Caco-2 (cell line): ENCODE measurements around the gene TAAR8. TPM values are rescaled to one million over a fixed set of nuclear protein-coding genes. Genes with fewer than 3 reads are reported as not detected.

Experiments
- BruUV-seq: library from RNA; stranded (reverse); fragments of 400-500 nt; replicated peaks from 2 replicates; lab custom pipeline; 2021; lab: Mats Ljungman, UMichigan
- CTCF ChIA-PET: fragments of 300-600 bp; sonication (Branson Sonifier 250); formaldehyde crosslinking; loops from one replicate; lab custom pipeline; 2022; ENCODE audit warnings: antibody characterized with exemption; lab: Charles Lee
- POLR2A ChIA-PET: fragments of 300-600 bp; sonication (Branson Sonifier 250); formaldehyde crosslinking; loops from one replicate; lab custom pipeline; 2022; ENCODE audit warnings: antibody characterized with exemption; lab: Charles Lee
- DNase-seq, 2 experiments: peaks; one replicate each; pipeline versions ENCODE4 v3.0.0 to v3.0.0-alpha.2; 2020 to 2022
- H3K27me3 ChIP-seq: replicated peaks from 2 replicates; pipeline ENCODE4 v1.6.0; 2011; ENCODE audit warnings: low read length; ENCODE audit not compliant: control insufficient read depth, insufficient read depth
- H3K36me3 ChIP-seq: 2 replicates; pipeline ENCODE4 v1.5.1; 2011; ENCODE audit warnings: low read length; ENCODE audit not compliant: control insufficient read depth, insufficient read depth
- H3K4me1 ChIP-seq: fragments of 250-450 bp; sonication (Bioruptor Pico); 2 replicates; pipeline ENCODE4 v1.5.1; 2020; ENCODE audit warnings: mild to moderate bottlenecking
- H3K4me3 ChIP-seq: 2 replicates; pipeline ENCODE4 v1.5.1; 2011; ENCODE audit warnings: low read depth, mild to moderate bottlenecking, control low read depth, low read length
- H3K9me3 ChIP-seq: fragments of 250-450 bp; sonication (Bioruptor Pico); 2 replicates; pipeline ENCODE4 v1.5.1; 2020; ENCODE audit warnings: mild to moderate bottlenecking, moderate library complexity
- H3K27ac Mint-ChIP-seq: one replicate; pipeline ENCODE4 v1.8.0; 2022; ENCODE audit warnings: mixed read lengths; ENCODE audit not compliant: unreplicated experiment
- H3K27me3 Mint-ChIP-seq: one replicate; pipeline ENCODE4 v1.8.0; 2022; ENCODE audit warnings: mixed read lengths; ENCODE audit not compliant: insufficient read depth, unreplicated experiment
- H3K36me3 Mint-ChIP-seq: one replicate; pipeline ENCODE4 v1.8.0; 2022; ENCODE audit warnings: mild to moderate bottlenecking, mixed read lengths; ENCODE audit not compliant: insufficient read depth, unreplicated experiment
- H3K4me1 Mint-ChIP-seq: one replicate; pipeline ENCODE4 v1.8.0; 2022; ENCODE audit warnings: low read depth, mixed read lengths; ENCODE audit not compliant: unreplicated experiment
- H3K4me3 Mint-ChIP-seq: one replicate; pipeline ENCODE4 v1.8.0; 2022; ENCODE audit warnings: mild to moderate bottlenecking, moderate library complexity, mixed read lengths; ENCODE audit not compliant: unreplicated experiment
- H3K9me3 Mint-ChIP-seq: one replicate; pipeline ENCODE4 v1.8.0; 2022; ENCODE audit warnings: mixed read lengths; ENCODE audit not compliant: unreplicated experiment
- CTCF ChIP-seq, 2 experiments: fragments of 200-600 bp in 1 of 2; IDR thresholded peaks; 1 replicate in 1 of 2; 2 replicates in 1 of 2; pipeline versions ENCODE4 v1.5.1 to v1.8.0; 2011 to 2022; ENCODE audit warnings: antibody characterized with exemption in 1 of 2, control low read depth in 1 of 2, inconsistent platforms in 1 of 2, low read depth in 1 of 2, low read length in 1 of 2, mild to moderate bottlenecking in 1 of 2, moderate library complexity in 1 of 2; ENCODE audit not compliant: insufficient read depth in 1 of 2, severe bottlenecking in 1 of 2, unreplicated experiment in 1 of 2
- intact Hi-C: fragments of 100-400 bp; cut with micrococcal nuclease; formaldehyde crosslinking; loops from one replicate; pipeline ENCODE4 v1.10.0; 2022; ENCODE audit not compliant: unreplicated experiment
- total RNA-seq: library from RNA; stranded (reverse); gene quantifications from 2 replicates; pipeline ENCODE4 v1.2.3, GENCODE V29; 2022

The TAAR8 gene
- total RNA-seq, 1 experiment from 2014 or later, result not detected

GRCh38 chr6:132506461-132506860 is 46.0 kb upstream of the TAAR8 start:
- BruUV-seq, result no TSS peak
- Mint-ChIP-seq H3K9me3 (no peaks in the 10 kb centered on the region), H3K4me3 (no peak overlapping the region), H3K36me3 (peaks cover 36% of the 10 kb centered on the region), H3K27me3 (no peaks in the 10 kb centered on the region), H3K4me1 (peaks cover 10% of the 10 kb centered on the region), H3K27ac (no peak overlapping the region)
- H3K36me3 ChIP-seq, result no peaks in the 10 kb centered on the region
- intact Hi-C loops, result no loop called here
- H3K27me3 ChIP-seq, result no peaks in the 10 kb centered on the region
- H3K9me3 ChIP-seq, result no peaks in the 10 kb centered on the region
- no peak for TF ChIP-seq CTCF (IDR thresholded peaks at IDR 0.05; ENCODE audit: insufficient read depth in 1 of 2, low read depth in 1 of 2, low read length in 1 of 2, severe bottlenecking in 1 of 2, unreplicated experiment in 1 of 2)
- peaks cover 8% of the 10 kb centered on the region for H3K4me1 ChIP-seq
- H3K4me3 ChIP-seq, result no peak overlapping the region
- ChIA-PET CTCF (no interaction called here), POLR2A (no interaction called here)
- no peak for DNase-seq

- TF ChIP-seq CTCF (IDR thresholded peaks at IDR 0.05; ENCODE audit: insufficient read depth in 1 of 2, low read depth in 1 of 2, low read length in 1 of 2, severe bottlenecking in 1 of 2, unreplicated experiment in 1 of 2), result no peak
- DNase-seq, result no peak
- H3K4me3 Mint-ChIP-seq, result no peak overlapping the region
- Histone ChIP-seq H3K27me3 (no peaks in the 10 kb centered on the region), H3K36me3 (no peaks in the 10 kb centered on the region), H3K9me3 (no peaks in the 10 kb centered on the region), H3K4me1 (peaks cover 12% of the 10 kb centered on the region), H3K4me3 (no peak overlapping the region)
- peaks cover 12% of the 10 kb centered on the region for H3K4me1 Mint-ChIP-seq
- H3K36me3 Mint-ChIP-seq, result peaks cover 29% of the 10 kb centered on the region
- intact Hi-C loops, result no loop called here
- no TSS peak for BruUV-seq
- H3K27ac Mint-ChIP-seq, result no peak overlapping the region
- POLR2A ChIA-PET, result no interaction called here
- CTCF ChIA-PET, result no interaction called here
- no peaks in the 10 kb centered on the region for H3K9me3 Mint-ChIP-seq
- H3K27me3 Mint-ChIP-seq, result no peaks in the 10 kb centered on the region
These were observed 45.3 kb upstream of the TAAR8 start for GRCh38 chr6:132506869-132507808.

GRCh38 chr6:132511210-132511830 is 41.2 kb upstream of the TAAR8 start:
- no peaks in the 10 kb centered on the region for H3K27me3 ChIP-seq
- POLR2A ChIA-PET, result no interaction called here
- H3K9me3 ChIP-seq, result no peaks in the 10 kb centered on the region
- DNase-seq, result peak in 1 of 2 experiments; percentile 5
- Mint-ChIP-seq H3K36me3 (peaks cover 19% of the 10 kb centered on the region), H3K4me1 (peaks cover 18% of the 10 kb centered on the region), H3K9me3 (no peaks in the 10 kb centered on the region), H3K4me3 (peak overlapping the region; percentile 92), H3K27me3 (no peaks in the 10 kb centered on the region), H3K27ac (peak overlapping the region; percentile 26)
- H3K36me3 ChIP-seq, result no peaks in the 10 kb centered on the region
- H3K4me1 ChIP-seq, result peaks cover 12% of the 10 kb centered on the region
- peak overlapping the region; percentile 70; the same call in 1 of the 2 replicates for H3K4me3 ChIP-seq
- no peak for TF ChIP-seq CTCF (IDR thresholded peaks at IDR 0.05; ENCODE audit: insufficient read depth in 1 of 2, low read depth in 1 of 2, low read length in 1 of 2, severe bottlenecking in 1 of 2, unreplicated experiment in 1 of 2)
- CTCF ChIA-PET, result no interaction called here
- intact Hi-C loops, result no loop called here
- BruUV-seq, result no TSS peak
